OCI-LY1 (cell line): ENCODE data around the gene SLC6A7.

Experiments
- H2AFZ ChIP-seq: fragments of 200-600 bp; sonication (generic), shearing (Covaris generic); 2 replicates; pipeline ENCODE4 v1.6.0; 2014; ENCODE audit warnings: antibody characterized with exemption, mild to moderate bottlenecking, low read length
- H3F3A ChIP-seq: fragments of 200-600 bp; sonication (generic), shearing (Covaris generic); 2 replicates; pipeline ENCODE4 v1.6.0; 2014; ENCODE audit warnings: mild to moderate bottlenecking, antibody characterized with exemption, low read length, moderate library complexity; ENCODE audit not compliant: insufficient read depth
- H3K27ac ChIP-seq: fragments of 200-600 bp; sonication (generic); 2 replicates; pipeline ENCODE4 v1.5.1; 2014; ENCODE audit warnings: low read length, mixed run types, mild to moderate bottlenecking, low read depth; ENCODE audit not compliant: poor library complexity, severe bottlenecking
- H3K27me3 ChIP-seq: fragments of 200-600 bp; sonication (generic); 2 replicates; pipeline ENCODE4 v1.6.0; 2014; ENCODE audit warnings: antibody characterized with exemption, mild to moderate bottlenecking, low read length, moderate library complexity; ENCODE audit not compliant: insufficient read depth
- H3K36me3 ChIP-seq: fragments of 200-600 bp; sonication (generic); 2 replicates; pipeline ENCODE4 v1.6.1; 2014; ENCODE audit warnings: mild to moderate bottlenecking, antibody characterized with exemption, low read length, moderate library complexity, mixed read lengths; ENCODE audit not compliant: insufficient read depth
- H3K4me1 ChIP-seq: fragments of 200-600 bp; sonication (generic); 2 replicates; pipeline ENCODE4 v1.5.1; 2014; ENCODE audit warnings: mild to moderate bottlenecking, low read length, moderate library complexity; ENCODE audit not compliant: insufficient read depth, severe bottlenecking
- H3K4me2 ChIP-seq: fragments of 200-600 bp; sonication (generic), shearing (Covaris generic); 2 replicates; pipeline ENCODE4 v1.6.1; 2014; ENCODE audit warnings: low read length
- H3K4me3 ChIP-seq: fragments of 200-600 bp; sonication (generic); 2 replicates; pipeline ENCODE4 v1.5.1; 2014; ENCODE audit warnings: low read length, low read depth, mild to moderate bottlenecking, mixed read lengths; ENCODE audit not compliant: poor library complexity, severe bottlenecking
- H3K79me2 ChIP-seq: fragments of 200-600 bp; shearing (Covaris generic); 2 replicates; pipeline ENCODE4 v1.6.1; 2016; ENCODE audit warnings: mixed run types, low read length, mixed read lengths; ENCODE audit not compliant: insufficient read depth
- H3K9ac ChIP-seq: fragments of 200-600 bp; sonication (generic), shearing (Covaris generic); 2 replicates; pipeline ENCODE4 v1.6.1; 2014; ENCODE audit warnings: mild to moderate bottlenecking, low read length, mixed read lengths
- H3K9me2 ChIP-seq: fragments of 200-600 bp; sonication (generic), shearing (Covaris generic); 2 replicates; pipeline ENCODE4 v1.6.1; 2014; ENCODE audit warnings: low read depth, mild to moderate bottlenecking, low read length, mixed read lengths
- H3K9me3 ChIP-seq: fragments of 200-600 bp; shearing (Covaris generic); 2 replicates; pipeline ENCODE4 v1.6.1; 2014; ENCODE audit warnings: low read length, mixed read lengths
- H4K20me1 ChIP-seq: fragments of 200-600 bp; sonication (generic), shearing (Covaris generic); 2 replicates; pipeline ENCODE4 v1.6.0; 2016; ENCODE audit warnings: mild to moderate bottlenecking, low read length; ENCODE audit not compliant: insufficient read depth
- EZH2 ChIP-seq: fragments of 200-600 bp; sonication (generic), shearing (Covaris generic); IDR thresholded peaks from 2 replicates; pipeline ENCODE4 v1.8.0; 2017; ENCODE audit warnings: borderline replicate concordance, mixed run types, mild to moderate bottlenecking, antibody characterized with exemption, low read length, moderate library complexity, mixed read lengths
- TF ChIP-seq, protein P1 (sequence below): fragments of 200-600 bp; sonication (generic), shearing (Covaris generic); IDR thresholded peaks from 2 replicates; pipeline ENCODE4 v1.5.1; 2017; ENCODE audit warnings: mild to moderate bottlenecking, antibody characterized with exemption, low read length, moderate library complexity, mixed read lengths

The SLC6A7 gene

DNA sequence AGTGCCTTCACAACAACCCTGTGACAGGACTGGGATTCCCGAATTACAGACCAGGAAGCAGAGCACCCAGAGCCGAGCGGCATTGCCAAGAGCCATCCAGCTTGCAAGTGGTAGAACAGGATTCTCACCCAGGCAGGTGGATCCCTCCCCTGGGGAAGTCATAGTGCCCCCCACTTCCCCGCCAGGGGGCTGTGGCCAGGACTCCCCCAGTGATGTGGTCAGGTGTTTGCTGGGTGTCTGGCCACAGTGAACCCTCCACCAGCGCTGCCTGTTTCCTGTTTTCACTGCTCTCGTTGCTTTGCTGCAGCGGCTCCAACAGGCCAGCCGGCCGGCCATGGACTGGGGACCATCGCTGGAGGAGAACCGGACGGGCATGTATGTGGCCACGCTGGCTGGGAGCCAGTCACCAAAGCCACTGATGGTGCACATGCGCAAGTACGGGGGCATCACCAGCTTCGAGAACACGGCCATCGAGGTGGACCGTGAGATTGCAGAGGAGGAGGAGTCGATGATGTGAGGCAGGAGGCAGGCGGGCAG lies 19.3 kb downstream of the SLC6A7 start:
- no peaks in the 10 kb centered on the region for H3K4me1 ChIP-seq
- H3K4me2 ChIP-seq = no peak overlapping the region
- H3K4me3 ChIP-seq = no peak overlapping the region
- H3K79me2 ChIP-seq = no peaks in the 10 kb centered on the region
- H4K20me1 ChIP-seq = no peaks in the 10 kb centered on the region
- no peaks in the 10 kb centered on the region for H3K36me3 ChIP-seq
- TF ChIP-seq, protein P1, sequence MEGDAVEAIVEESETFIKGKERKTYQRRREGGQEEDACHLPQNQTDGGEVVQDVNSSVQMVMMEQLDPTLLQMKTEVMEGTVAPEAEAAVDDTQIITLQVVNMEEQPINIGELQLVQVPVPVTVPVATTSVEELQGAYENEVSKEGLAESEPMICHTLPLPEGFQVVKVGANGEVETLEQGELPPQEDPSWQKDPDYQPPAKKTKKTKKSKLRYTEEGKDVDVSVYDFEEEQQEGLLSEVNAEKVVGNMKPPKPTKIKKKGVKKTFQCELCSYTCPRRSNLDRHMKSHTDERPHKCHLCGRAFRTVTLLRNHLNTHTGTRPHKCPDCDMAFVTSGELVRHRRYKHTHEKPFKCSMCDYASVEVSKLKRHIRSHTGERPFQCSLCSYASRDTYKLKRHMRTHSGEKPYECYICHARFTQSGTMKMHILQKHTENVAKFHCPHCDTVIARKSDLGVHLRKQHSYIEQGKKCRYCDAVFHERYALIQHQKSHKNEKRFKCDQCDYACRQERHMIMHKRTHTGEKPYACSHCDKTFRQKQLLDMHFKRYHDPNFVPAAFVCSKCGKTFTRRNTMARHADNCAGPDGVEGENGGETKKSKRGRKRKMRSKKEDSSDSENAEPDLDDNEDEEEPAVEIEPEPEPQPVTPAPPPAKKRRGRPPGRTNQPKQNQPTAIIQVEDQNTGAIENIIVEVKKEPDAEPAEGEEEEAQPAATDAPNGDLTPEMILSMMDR = no peak
- no peak for TF ChIP-seq EZH2
- no peaks in the 10 kb centered on the region for H3K9me2 ChIP-seq
- H3K27me3 ChIP-seq = no peaks in the 10 kb centered on the region; the same call in 1 of the 2 replicates
- H2AFZ ChIP-seq = no peak overlapping the region
- H3K27ac ChIP-seq = no peak overlapping the region
- H3K9me3 ChIP-seq = no peaks in the 10 kb centered on the region
- H3K9ac ChIP-seq = no peak overlapping the region
- no peaks in the 10 kb centered on the region for H3F3A ChIP-seq

DNA sequence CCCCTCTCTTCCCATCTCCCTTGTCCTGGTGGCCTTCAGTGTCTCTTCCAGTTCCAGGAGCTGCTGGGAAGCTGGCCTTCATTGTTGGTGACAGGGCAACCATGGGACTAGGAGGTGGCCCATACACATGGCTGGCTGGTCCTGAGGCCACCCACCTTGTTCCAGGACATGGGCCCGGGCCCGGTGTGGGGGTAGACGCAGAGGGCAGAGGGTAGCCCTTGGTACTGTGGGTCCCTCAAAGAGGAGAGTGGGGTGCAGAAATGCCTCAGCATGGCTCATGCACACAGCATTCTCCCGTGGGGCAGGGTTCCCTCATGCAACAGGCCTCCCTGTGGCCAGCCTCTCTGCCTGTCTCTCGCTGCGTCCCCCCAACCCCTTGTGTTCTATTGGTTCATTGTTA lies 20.8 kb downstream of the SLC6A7 start:
- no peaks in the 10 kb centered on the region; the same call in 1 of the 2 replicates for H3K27me3 ChIP-seq
- H3K9me2 ChIP-seq = no peaks in the 10 kb centered on the region
- TF ChIP-seq EZH2 = no peak
- TF ChIP-seq, protein P1 = no peak
- no peak overlapping the region for H3K27ac ChIP-seq
- no peaks in the 10 kb centered on the region for H4K20me1 ChIP-seq
- H3K79me2 ChIP-seq = no peaks in the 10 kb centered on the region
- H3K4me3 ChIP-seq = no peak overlapping the region
- no peaks in the 10 kb centered on the region for H3K4me1 ChIP-seq
- no peak overlapping the region for H3K4me2 ChIP-seq
- no peaks in the 10 kb centered on the region for H3K36me3 ChIP-seq
- H3K9me3 ChIP-seq = no peaks in the 10 kb centered on the region
- no peaks in the 10 kb centered on the region for H3F3A ChIP-seq
- no peak overlapping the region for H2AFZ ChIP-seq
- no peak overlapping the region for H3K9ac ChIP-seq

DNA sequence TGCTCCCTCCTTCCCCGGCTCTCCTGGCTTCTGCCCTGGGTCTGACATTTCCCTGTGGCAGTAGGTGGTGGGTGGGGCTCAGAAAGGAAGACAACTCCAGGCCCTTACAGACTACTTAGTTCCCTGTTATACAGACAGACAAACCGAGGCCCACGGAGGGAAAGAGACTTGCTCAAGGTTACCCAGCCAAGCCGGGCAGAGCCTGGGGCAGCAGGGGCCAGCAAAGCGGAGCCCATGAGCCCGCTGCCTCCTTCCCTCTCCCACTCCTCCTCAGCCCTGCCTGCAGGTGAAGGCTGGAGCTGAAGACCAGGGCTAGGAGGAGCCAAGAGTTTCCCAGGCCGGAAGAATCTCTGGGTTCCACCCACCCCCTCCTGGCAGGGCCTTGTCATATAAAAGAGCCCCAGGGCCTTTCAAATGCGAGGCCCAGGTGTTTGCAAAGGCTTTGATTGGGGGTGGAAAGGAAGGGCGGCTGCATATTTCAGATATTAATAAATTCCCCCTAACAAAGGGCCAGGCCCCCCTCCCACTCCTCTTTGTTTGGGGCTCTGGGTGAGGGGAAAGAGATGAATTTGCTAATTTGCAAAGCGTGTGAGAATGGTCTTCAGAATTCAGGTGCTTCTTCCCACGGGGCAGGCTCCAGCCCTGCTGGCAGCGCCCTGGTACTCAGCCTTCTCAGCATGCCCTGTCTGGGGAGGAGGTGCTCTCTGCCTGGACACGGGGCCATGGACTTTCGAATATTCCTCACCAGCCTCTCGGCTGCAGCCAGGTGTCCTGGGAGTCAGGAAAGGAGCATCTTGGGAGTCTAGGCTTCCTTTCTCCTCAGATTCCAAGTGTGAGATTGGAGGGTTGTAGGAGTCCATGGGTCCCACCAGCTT lies 21.5 kb downstream of the SLC6A7 start:
- H3K4me2 ChIP-seq = no peak overlapping the region
- no peaks in the 10 kb centered on the region for H3K36me3 ChIP-seq
- no peaks in the 10 kb centered on the region for H3K9me2 ChIP-seq
- H3K27me3 ChIP-seq = no peaks in the 10 kb centered on the region; the same call in 1 of the 2 replicates
- no peak overlapping the region for H3K4me3 ChIP-seq
- no peaks in the 10 kb centered on the region for H3K9me3 ChIP-seq
- no peak overlapping the region for H3K27ac ChIP-seq
- H3F3A ChIP-seq = no peaks in the 10 kb centered on the region
- no peaks in the 10 kb centered on the region for H4K20me1 ChIP-seq
- H2AFZ ChIP-seq = no peak overlapping the region
- TF ChIP-seq, protein P1 = no peak
- no peak for TF ChIP-seq EZH2
- H3K4me1 ChIP-seq = no peaks in the 10 kb centered on the region
- H3K9ac ChIP-seq = no peak overlapping the region
- no peaks in the 10 kb centered on the region for H3K79me2 ChIP-seq
